Measurements from ENCODE around the gene KLHL1.

GRCh38 chr13:69946511-69946910 is 161.7 kb downstream of the KLHL1 start:
- no peak for TF ChIP-seq CTCF (IDR thresholded peaks at IDR 0.05)
- TF ChIP-seq POLR2AphosphoS5 (IDR thresholded peaks at IDR 0.05; ENCODE audit: low read depth, low read length), result no peak

Data from Panc1 (cell line).